HEK293 (cell line): ENCODE measurements around the gene RSPH1.

ENCODE experiments used
- CTCF ChIP-seq: fragments of 450-650 bp; formaldehyde crosslinking; IDR thresholded peaks from 2 replicates; pipeline ENCODE4 v1.5.1; 2016; ENCODE audit warnings: missing biosample characterization, missing genetic modification characterization
- REST ChIP-seq: fragments of 450-650 bp; formaldehyde crosslinking; IDR thresholded peaks from 2 replicates; pipeline ENCODE4 v1.5.1; 2016; ENCODE audit warnings: missing biosample characterization, missing genetic modification characterization
- SP2 ChIP-seq: fragments of 450-650 bp; formaldehyde crosslinking; IDR thresholded peaks from 2 replicates; pipeline ENCODE4 v1.5.1; 2016; ENCODE audit warnings: missing biosample characterization, missing genetic modification characterization
- TCF7L2 ChIP-seq: IDR thresholded peaks from 2 replicates; pipeline ENCODE4 v1.6.1; 2011; ENCODE audit warnings: low read depth, mild to moderate bottlenecking, inconsistent platforms, low read length, moderate library complexity, borderline replicate concordance
- ZBTB20 ChIP-seq: fragments of 450-650 bp; formaldehyde crosslinking; IDR thresholded peaks from 2 replicates; pipeline ENCODE4 v1.5.1; 2016; ENCODE audit warnings: missing biosample characterization, missing genetic modification characterization
- ZBTB26 ChIP-seq: fragments of 450-650 bp; formaldehyde crosslinking; optimal IDR thresholded peaks from 2 replicates; pipeline ENCODE3; 2016; ENCODE audit warnings: missing biosample characterization, mild to moderate bottlenecking, missing genetic modification characterization
- ZBTB49 ChIP-seq: fragments of 450-650 bp; formaldehyde crosslinking; IDR thresholded peaks from 2 replicates; pipeline ENCODE4 v1.5.1; 2016; ENCODE audit warnings: missing biosample characterization, missing genetic modification characterization, low read depth
- ZBTB8A ChIP-seq: fragments of 450-650 bp; formaldehyde crosslinking; IDR thresholded peaks from 2 replicates; pipeline ENCODE4 v1.5.1; 2016; ENCODE audit warnings: missing biosample characterization, missing genetic modification characterization
- ZFP41 ChIP-seq: fragments of 450-650 bp; formaldehyde crosslinking; IDR thresholded peaks from 2 replicates; pipeline ENCODE4 v1.5.1; 2016; ENCODE audit warnings: missing biosample characterization, missing genetic modification characterization, borderline replicate concordance
- ZNF24 ChIP-seq: fragments of 450-650 bp; formaldehyde crosslinking; IDR thresholded peaks from 2 replicates; pipeline ENCODE4 v1.5.1; 2016; ENCODE audit warnings: missing biosample characterization, missing genetic modification characterization
- ZNF561 ChIP-seq: fragments of 450-650 bp; IDR thresholded peaks from 2 replicates; pipeline ENCODE4 v1.5.1; 2018; ENCODE audit warnings: missing biosample characterization, missing genetic modification characterization, borderline replicate concordance
- ZNF707 ChIP-seq: fragments of 450-650 bp; formaldehyde crosslinking; IDR thresholded peaks from 2 replicates; pipeline ENCODE4 v1.5.1; 2016; ENCODE audit warnings: missing biosample characterization, missing genetic modification characterization
- TF ChIP-seq, protein P1 (sequence below): fragments of 450-650 bp; formaldehyde crosslinking; IDR thresholded peaks from 2 replicates; pipeline ENCODE4 v1.5.1; 2016; ENCODE audit warnings: missing biosample characterization, missing genetic modification characterization
- TF ChIP-seq, protein P2 (sequence below): fragments of 450-650 bp; formaldehyde crosslinking; IDR thresholded peaks from 2 replicates; pipeline ENCODE4 v1.5.1; 2016; ENCODE audit warnings: missing biosample characterization, missing genetic modification characterization, borderline replicate concordance

- TF ChIP-seq ZBTB20 (tag by site-specific recombination) (no peak), ZBTB8A (tag by site-specific recombination) (no peak), CTCF (tag by site-specific recombination) (no peak), SP2 (tag by site-specific recombination) (no peak), ZNF24 (no peak), ZBTB26 (no peak), ZNF707 (no peak), ZFP41 (tag by site-specific recombination) (no peak), TCF7L2 (no peak), ZBTB49 (no peak), ZNF561 (tag by site-specific recombination) (no peak), REST (tag by site-specific recombination) (no peak)
- TF ChIP-seq, protein P1, sequence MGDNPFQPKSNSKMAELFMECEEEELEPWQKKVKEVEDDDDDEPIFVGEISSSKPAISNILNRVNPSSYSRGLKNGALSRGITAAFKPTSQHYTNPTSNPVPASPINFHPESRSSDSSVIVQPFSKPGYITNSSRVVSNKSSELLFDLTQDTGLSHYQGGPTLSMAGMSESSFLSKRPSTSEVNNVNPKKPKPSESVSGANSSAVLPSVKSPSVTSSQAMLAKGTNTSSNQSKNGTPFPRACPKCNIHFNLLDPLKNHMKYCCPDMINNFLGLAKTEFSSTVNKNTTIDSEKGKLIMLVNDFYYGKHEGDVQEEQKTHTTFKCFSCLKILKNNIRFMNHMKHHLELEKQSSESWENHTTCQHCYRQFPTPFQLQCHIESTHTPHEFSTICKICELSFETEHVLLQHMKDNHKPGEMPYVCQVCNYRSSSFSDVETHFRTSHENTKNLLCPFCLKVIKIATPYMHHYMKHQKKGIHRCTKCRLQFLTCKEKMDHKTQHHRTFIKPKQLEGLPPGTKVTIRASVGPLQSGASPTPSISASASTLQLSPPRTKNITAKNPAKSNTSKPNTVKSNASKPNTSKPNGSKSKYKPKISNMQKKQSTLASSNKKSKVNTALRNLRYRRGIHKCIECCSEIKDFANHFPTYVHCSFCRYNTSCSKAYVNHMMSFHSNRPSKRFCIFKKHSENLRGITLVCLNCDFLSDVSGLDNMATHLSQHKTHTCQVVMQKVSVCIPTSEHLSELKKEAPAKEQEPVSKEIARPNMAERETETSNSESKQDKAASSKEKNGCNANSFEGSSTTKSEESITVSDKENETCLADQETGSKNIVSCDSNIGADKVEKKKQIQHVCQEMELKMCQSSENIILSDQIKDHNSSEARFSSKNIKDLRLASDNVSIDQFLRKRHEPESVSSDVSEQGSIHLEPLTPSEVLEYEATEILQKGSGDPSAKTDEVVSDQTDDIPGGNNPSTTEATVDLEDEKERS (tag by site-specific recombination): no peak
- TF ChIP-seq, protein P2, sequence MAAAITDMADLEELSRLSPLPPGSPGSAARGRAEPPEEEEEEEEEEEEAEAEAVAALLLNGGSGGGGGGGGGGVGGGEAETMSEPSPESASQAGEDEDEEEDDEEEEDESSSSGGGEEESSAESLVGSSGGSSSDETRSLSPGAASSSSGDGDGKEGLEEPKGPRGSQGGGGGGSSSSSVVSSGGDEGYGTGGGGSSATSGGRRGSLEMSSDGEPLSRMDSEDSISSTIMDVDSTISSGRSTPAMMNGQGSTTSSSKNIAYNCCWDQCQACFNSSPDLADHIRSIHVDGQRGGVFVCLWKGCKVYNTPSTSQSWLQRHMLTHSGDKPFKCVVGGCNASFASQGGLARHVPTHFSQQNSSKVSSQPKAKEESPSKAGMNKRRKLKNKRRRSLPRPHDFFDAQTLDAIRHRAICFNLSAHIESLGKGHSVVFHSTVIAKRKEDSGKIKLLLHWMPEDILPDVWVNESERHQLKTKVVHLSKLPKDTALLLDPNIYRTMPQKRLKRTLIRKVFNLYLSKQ (tag by site-specific recombination): no peak
Observed at GRCh38 chr21:42492201-42492600, 3.8 kb downstream of the RSPH1 start.
